Fibroblast of skin of scalp (primary cell): ENCODE results near the gene FER.
"Not testable (repeated sequence)": the region's sequence is repeated elsewhere in the genome, so short reads cannot be mapped to it uniquely, and the experiment has no call there.

ENCODE experiments used
- DNase-seq: peaks from one replicate; pipeline ENCODE4 v3.0.0-alpha.2; 2013

The FER gene

GRCh38 chr5:108747111-108747773 is 455 bp upstream of the FER start:
- no peak for DNase-seq

GRCh38 chr5:108748401-108749127 is 867 bp downstream of the FER start:
- peak; percentile 99 for DNase-seq

GRCh38 chr5:108749128-108749861 is 1.6 kb downstream of the FER start:
- DNase-seq, result peak; percentile 13

GRCh38 chr5:108753331-108753730 is 5.6 kb downstream of the FER start:
- DNase-seq, result peak; percentile 43

- DNase-seq, result peak; percentile 54
Observed at GRCh38 chr5:108753877-108754276, 6.2 kb downstream of the FER start.

GRCh38 chr5:108760512-108760911 is 12.8 kb downstream of the FER start:
- DNase-seq, result no peak

GRCh38 chr5:108762660-108763059 is 15.0 kb downstream of the FER start:
- no peak for DNase-seq

- no peak for DNase-seq
Observed at GRCh38 chr5:108763222-108763916, 15.7 kb downstream of the FER start.

GRCh38 chr5:108765647-108766046 is 17.9 kb downstream of the FER start:
- DNase-seq, result peak; percentile 10

GRCh38 chr5:108766916-108767315 is 19.2 kb downstream of the FER start:
- DNase-seq, result not testable (repeated sequence)

- no peak for DNase-seq
Observed at GRCh38 chr5:108769352-108769751, 21.7 kb downstream of the FER start.

GRCh38 chr5:108772626-108773025 is 24.9 kb downstream of the FER start:
- DNase-seq, result no peak

GRCh38 chr5:108773330-108773729 is 25.6 kb downstream of the FER start:
- no peak for DNase-seq

- DNase-seq, result not testable (repeated sequence)
Observed at GRCh38 chr5:108774079-108774478, 26.4 kb downstream of the FER start.

GRCh38 chr5:108777582-108777981 is 29.9 kb downstream of the FER start:
- not testable (repeated sequence) for DNase-seq

- not testable (repeated sequence) for DNase-seq
Observed at GRCh38 chr5:108784577-108784976, 36.9 kb downstream of the FER start.

GRCh38 chr5:108786806-108787483 is 39.2 kb downstream of the FER start:
- no peak for DNase-seq

- DNase-seq, result no peak
Observed at GRCh38 chr5:108788142-108788541, 40.4 kb downstream of the FER start.

GRCh38 chr5:108793207-108793606 is 45.5 kb downstream of the FER start:
- DNase-seq, result no peak

GRCh38 chr5:108794349-108794748 is 46.7 kb downstream of the FER start:
- not testable (repeated sequence) for DNase-seq

GRCh38 chr5:108797396-108797795 is 49.7 kb downstream of the FER start:
- no peak for DNase-seq

- DNase-seq, result no peak
Observed at GRCh38 chr5:108797986-108798385, 50.3 kb downstream of the FER start.
